HEK293T (cell line): ENCODE data around the gene C1QB.

ENCODE experiments used
- BHLHE40 ChIP-seq: fragments of 450-650 bp; IDR thresholded peaks from 2 replicates; pipeline ENCODE4 v1.6.1; 2016; ENCODE audit warnings: mild to moderate bottlenecking, moderate library complexity, borderline replicate concordance
- ELF4 ChIP-seq: fragments of 450-650 bp; IDR thresholded peaks from 2 replicates; pipeline ENCODE4 v1.6.1; 2017; ENCODE audit warnings: antibody characterized with exemption
- FOXK2 ChIP-seq: fragments of 450-650 bp; IDR thresholded peaks from 2 replicates; pipeline ENCODE4 v1.6.1; 2016; ENCODE audit warnings: mild to moderate bottlenecking
- L3MBTL2 ChIP-seq: fragments of 450-650 bp; conservative IDR thresholded peaks from 2 replicates; pipeline ENCODE4 v1.6.1; 2016; ENCODE audit warnings: mild to moderate bottlenecking
- LEF1 ChIP-seq: fragments of 450-650 bp; IDR thresholded peaks from 2 replicates; pipeline ENCODE4 v1.6.1; 2017; ENCODE audit warnings: mild to moderate bottlenecking, borderline replicate concordance
- NFRKB ChIP-seq: fragments of 450-650 bp; IDR thresholded peaks from 2 replicates; pipeline ENCODE4 v1.6.1; 2016; ENCODE audit warnings: mild to moderate bottlenecking, moderate library complexity
- PKNOX1 ChIP-seq: fragments of 450-650 bp; IDR thresholded peaks from 2 replicates; pipeline ENCODE4 v1.6.1; 2016
- SP1 ChIP-seq: fragments of 450-650 bp; IDR thresholded peaks from 2 replicates; pipeline ENCODE4 v1.6.1; 2017
- TARDBP ChIP-seq: fragments of 450-650 bp; IDR thresholded peaks from 2 replicates; pipeline ENCODE4 v1.6.1; 2016

GRCh38 chr1:22702296-22703085 is 49.5 kb downstream of the C1QB start:
- TF ChIP-seq NFRKB (no peak), PKNOX1 (no peak), FOXK2 (no peak), L3MBTL2 (no peak), SP1 (no peak), ELF4 (no peak), LEF1 (no peak), BHLHE40 (no peak), TARDBP (no peak)
